GM19240 (cell line): ENCODE measurements around the gene CTTN.
"Not testable (repeated sequence)": the region's sequence is repeated elsewhere in the genome, so short reads cannot be mapped to it uniquely, and the experiment has no call there.

Experiments
- DNase-seq: peaks from one replicate; pipeline ENCODE4 v3.0.0; 2011; ENCODE audit warnings: low spot score; ENCODE audit not compliant: insufficient read length

The CTTN gene

GRCh38 chr11:70381350-70381749 lies 17.0 kb upstream of the CTTN start:
- DNase-seq = no peak

- no peak for DNase-seq
Measured at GRCh38 chr11:70381872-70382861, 16.2 kb upstream of the CTTN start.

- DNase-seq = no peak
Measured at GRCh38 chr11:70383664-70384565, 14.4 kb upstream of the CTTN start.

GRCh38 chr11:70384566-70385152 lies 13.7 kb upstream of the CTTN start:
- DNase-seq = no peak

- DNase-seq = no peak
Measured at GRCh38 chr11:70387564-70387963, 10.8 kb upstream of the CTTN start.

GRCh38 chr11:70389201-70389600 lies 9.1 kb upstream of the CTTN start:
- no peak for DNase-seq

- DNase-seq = not testable (repeated sequence)
Measured at GRCh38 chr11:70390882-70391281, 7.4 kb upstream of the CTTN start.

- DNase-seq = no peak
Measured at GRCh38 chr11:70394211-70394950, 3.9 kb upstream of the CTTN start.

GRCh38 chr11:70397336-70397982 lies 870 bp upstream of the CTTN start:
- no peak for DNase-seq

- DNase-seq = no peak
Measured at GRCh38 chr11:70398834-70399680, 728 bp downstream of the CTTN start.

GRCh38 chr11:70399681-70400112 lies 1.4 kb downstream of the CTTN start:
- DNase-seq = no peak

- no peak for DNase-seq
Measured at GRCh38 chr11:70400643-70401042, 2.3 kb downstream of the CTTN start.

- no peak for DNase-seq
Measured at GRCh38 chr11:70402016-70402415, 3.7 kb downstream of the CTTN start.

GRCh38 chr11:70402685-70403084 lies 4.4 kb downstream of the CTTN start:
- DNase-seq = no peak

GRCh38 chr11:70404244-70404643 lies 5.9 kb downstream of the CTTN start:
- DNase-seq = no peak

- DNase-seq = no peak
Measured at GRCh38 chr11:70405679-70406395, 7.5 kb downstream of the CTTN start.

- no peak for DNase-seq
Measured at GRCh38 chr11:70407121-70407520, 8.8 kb downstream of the CTTN start.

GRCh38 chr11:70407814-70408213 lies 9.5 kb downstream of the CTTN start:
- DNase-seq = no peak

- not testable (repeated sequence) for DNase-seq
Measured at GRCh38 chr11:70408326-70408725, 10.0 kb downstream of the CTTN start.
